Suprapubic skin (tissue), 4 donors: Measurements from ENCODE around the gene ADK. TPM values are rescaled to one million over a fixed set of nuclear protein-coding genes. Genes with fewer than 3 reads are reported as not detected.
"Not testable (repeated sequence)": the region's sequence is repeated elsewhere in the genome, so short reads cannot be mapped to it uniquely, and the experiment has no call there.

Experiments used
- DNase-seq, 2 donors: peaks; one replicate each; pipeline ENCODE4 v3.0.0-alpha.2; 2019; ENCODE audit warnings: low spot score in 2 of 2
- H3K27ac ChIP-seq: fragments of 200-600 bp; sonication (generic); one replicate; pipeline ENCODE4 v1.5.1; 2019
- H3K27me3 ChIP-seq: fragments of 200-600 bp; sonication (generic); one replicate; pipeline ENCODE4 v1.5.1; 2019
- H3K36me3 ChIP-seq: fragments of 200-600 bp; sonication (generic); one replicate; pipeline ENCODE4 v1.5.1; 2019
- H3K4me1 ChIP-seq: fragments of 200-600 bp; sonication (generic); one replicate; pipeline ENCODE4 v1.5.1; 2019
- H3K4me3 ChIP-seq: fragments of 200-600 bp; sonication (generic); one replicate; pipeline ENCODE4 v1.5.1; 2019; ENCODE audit warnings: mild to moderate bottlenecking
- H3K9me3 ChIP-seq: fragments of 200-600 bp; sonication (generic); one replicate; pipeline ENCODE4 v1.5.1; 2019
- CTCF ChIP-seq, 2 donors: fragments of 200-600 bp in 1 of 2; fragments of 450-650 bp in 1 of 2; sonication (generic) in 1 of 2; IDR thresholded peaks; one replicate each; pipeline ENCODE4 v1.5.1; 2016 to 2019; ENCODE audit warnings: antibody characterized with exemption in 2 of 2, mild to moderate bottlenecking in 1 of 2, moderate library complexity in 1 of 2
- EP300 ChIP-seq: sonication (generic); formaldehyde crosslinking; IDR thresholded peaks from one replicate; pipeline ENCODE4 v1.6.1; 2017; ENCODE audit warnings: antibody characterized with exemption
- POLR2A ChIP-seq, 2 donors: fragments of 450-650 bp; IDR thresholded peaks; one replicate each; pipeline ENCODE4 v1.6.1; 2017; ENCODE audit warnings: antibody characterized with exemption in 2 of 2, mild to moderate bottlenecking in 2 of 2, moderate library complexity in 2 of 2
- POLR2AphosphoS5 ChIP-seq, 3 donors: sonication (generic); formaldehyde crosslinking; IDR thresholded peaks; one replicate each; pipeline ENCODE4 v1.6.1; 2017; ENCODE audit warnings: antibody characterized with exemption in 3 of 3
- WGBS: methylation state at CpG from one replicate; pipeline ENCODE4 v1.1.5; 2018; 5-methylcytosine and 5-hydroxymethylcytosine counted together
- total RNA-seq, 4 donors: library from RNA; depleted of rRNA; stranded (reverse); fragments of >200 nt; gene quantifications; one replicate each; pipeline ENCODE4 v1.1.0, GENCODE V29; 2016

Gene ADK
- total RNA-seq, 4 donors from 2014 or later = 33.0 to 57.3 (median 48.0) TPM

DNA sequence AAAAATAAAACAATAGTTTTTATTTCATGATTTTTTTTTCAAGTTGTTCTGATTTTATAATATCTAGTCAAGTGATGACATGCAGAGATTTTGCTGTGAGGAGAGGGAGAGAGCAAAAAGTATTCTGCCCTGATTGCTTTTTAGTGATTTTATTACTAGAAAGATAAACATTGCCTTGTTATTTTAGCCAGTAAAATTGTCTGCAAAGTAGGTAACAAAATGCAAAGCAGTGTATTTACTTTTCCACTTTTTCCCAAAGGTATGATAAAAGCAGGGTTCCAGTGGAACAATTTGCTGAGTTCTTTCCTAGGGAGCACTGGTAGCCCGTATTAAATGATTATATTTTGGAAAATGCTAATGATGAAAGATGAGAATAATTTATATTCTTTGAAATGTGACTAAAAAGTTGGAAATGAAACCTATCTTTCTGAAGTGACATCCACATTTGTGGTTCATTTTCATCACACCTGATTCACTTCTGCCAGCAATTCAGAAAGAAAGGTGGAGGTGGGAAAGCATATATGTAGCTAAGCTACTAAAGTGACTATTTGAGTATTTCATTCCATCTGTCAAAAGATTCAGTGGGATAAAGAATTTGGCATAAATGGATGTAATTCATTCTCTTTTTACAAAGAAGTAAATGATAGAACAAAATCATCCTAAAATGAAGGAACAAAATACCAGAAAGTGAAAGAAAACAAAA is 300.3 kb downstream of the ADK start:
- TF ChIP-seq POLR2AphosphoS5 (IDR thresholded peaks at IDR 0.05) (no peak), EP300 (no peak), POLR2A (IDR thresholded peaks at IDR 0.05) (no peak), CTCF (IDR thresholded peaks at IDR 0.05) (no peak)
- H3K27ac ChIP-seq = no peak overlapping the region
- H3K27me3 ChIP-seq = no peaks in the 10 kb centered on the region
- H3K4me1 ChIP-seq = no peaks in the 10 kb centered on the region
- no peak overlapping the region for H3K4me3 ChIP-seq
- no peaks in the 10 kb centered on the region for H3K9me3 ChIP-seq
- 87% methylated on average over 1 of the region's 1 CpG for WGBS
- H3K36me3 ChIP-seq = no peaks in the 10 kb centered on the region
- DNase-seq = no peak

DNA sequence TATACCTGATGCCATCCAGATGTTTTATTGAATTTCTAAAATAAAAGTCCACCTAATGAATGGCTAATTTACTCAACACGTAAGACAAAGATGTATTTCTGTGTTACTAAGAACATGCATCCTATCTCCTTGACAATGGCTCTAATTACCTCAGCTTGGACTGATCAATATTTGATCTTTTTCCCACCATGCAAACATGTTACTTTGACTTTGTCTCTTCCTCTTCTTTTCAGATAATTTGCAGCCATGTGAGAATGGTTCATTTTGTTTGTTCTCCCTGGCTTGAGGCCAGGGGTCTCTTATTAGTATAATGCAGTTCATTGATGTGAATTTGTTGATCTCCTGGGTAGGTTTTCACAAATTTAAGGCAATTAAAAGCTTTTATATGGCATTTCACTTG is 302.1 kb downstream of the ADK start:
- no peaks in the 10 kb centered on the region for H3K27me3 ChIP-seq
- peaks cover 4% of the 10 kb centered on the region for H3K36me3 ChIP-seq
- H3K27ac ChIP-seq = no peak overlapping the region
- H3K4me1 ChIP-seq = no peaks in the 10 kb centered on the region
- TF ChIP-seq EP300 (no peak), POLR2AphosphoS5 (IDR thresholded peaks at IDR 0.05) (no peak), POLR2A (IDR thresholded peaks at IDR 0.05) (no peak), CTCF (IDR thresholded peaks at IDR 0.05) (no peak)
- no peaks in the 10 kb centered on the region for H3K9me3 ChIP-seq
- H3K4me3 ChIP-seq = no peak overlapping the region
- WGBS = 94% methylated on average over 1 of the region's 1 CpG
- no peak for DNase-seq

GRCh38 chr10:74457478-74457877 is 306.5 kb downstream of the ADK start:
- not testable (repeated sequence) for H3K9me3 ChIP-seq, H3K27ac ChIP-seq, DNase-seq, H3K4me3 ChIP-seq, H3K36me3 ChIP-seq, H3K4me1 ChIP-seq, H3K27me3 ChIP-seq
- 91% methylated on average over 1 of the region's 1 CpG for WGBS

DNA sequence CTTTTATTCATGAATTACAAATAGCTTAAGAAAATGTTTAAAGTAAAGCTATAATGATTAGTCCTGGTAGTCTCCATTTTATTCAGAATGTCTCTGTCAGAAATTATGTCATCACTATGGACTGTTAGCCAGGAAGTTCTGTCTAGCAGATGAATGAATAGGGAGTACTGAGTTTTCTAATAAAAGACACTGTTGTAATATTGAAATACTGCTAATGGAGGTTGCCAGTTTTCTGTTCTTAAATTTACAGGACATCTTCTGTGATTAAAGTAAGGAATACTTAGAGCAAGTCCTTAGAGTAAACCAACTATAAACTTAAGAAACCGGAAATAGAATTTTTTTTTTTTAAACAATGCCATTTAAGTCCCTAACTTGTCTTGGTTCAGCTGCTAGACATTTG is 309.8 kb downstream of the ADK start:
- Histone ChIP-seq H3K4me3 (no peak overlapping the region), H3K27ac (no peak overlapping the region), H3K36me3 (peaks cover 4% of the 10 kb centered on the region), H3K4me1 (peaks cover 5% of the 10 kb centered on the region), H3K9me3 (no peaks in the 10 kb centered on the region), H3K27me3 (no peaks in the 10 kb centered on the region)
- no peak for DNase-seq
- whole genome bisulfite sequencing = 47% methylated on average over 1 of the region's 1 CpG
- TF ChIP-seq EP300 (no peak), POLR2AphosphoS5 (IDR thresholded peaks at IDR 0.05) (no peak), POLR2A (IDR thresholded peaks at IDR 0.05) (no peak), CTCF (IDR thresholded peaks at IDR 0.05) (no peak)

DNA sequence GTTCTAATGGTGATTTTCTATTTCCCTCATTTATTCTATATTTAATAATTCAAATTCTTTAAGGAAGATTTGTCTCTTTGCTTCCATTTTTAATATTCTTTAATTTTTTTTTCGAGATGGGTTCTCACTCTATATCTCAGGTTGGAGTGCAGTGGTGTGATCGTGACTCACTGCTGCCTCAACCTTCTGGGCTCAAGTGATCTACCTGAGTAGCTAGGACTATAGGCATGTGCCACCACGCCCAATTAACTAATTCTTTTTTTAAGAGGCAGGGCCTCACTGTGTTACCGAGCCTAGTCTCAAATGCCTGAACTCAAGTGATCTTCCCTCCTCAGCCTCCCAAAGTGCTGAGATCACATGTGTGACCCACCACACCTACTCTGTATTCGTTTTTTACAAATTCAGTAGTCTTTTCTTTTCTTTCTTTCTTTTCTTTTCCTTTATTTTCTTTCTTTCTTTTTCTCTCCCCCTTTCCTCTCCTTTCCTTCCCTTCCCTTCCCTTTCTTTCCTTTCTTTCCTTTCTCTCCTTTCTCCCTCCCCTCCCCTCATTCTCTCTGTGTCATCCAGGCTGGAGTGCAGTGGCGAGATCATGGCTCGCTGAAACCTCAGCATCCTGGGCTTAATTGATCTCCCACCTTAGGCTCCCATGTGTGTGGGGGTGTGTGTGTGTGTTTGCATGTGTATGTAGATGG is 323.1 kb downstream of the ADK start:
- Histone ChIP-seq H3K36me3 (peaks cover 2% of the 10 kb centered on the region), H3K9me3 (no peaks in the 10 kb centered on the region), H3K27me3 (no peaks in the 10 kb centered on the region), H3K27ac (no peak overlapping the region), H3K4me1 (no peaks in the 10 kb centered on the region), H3K4me3 (no peak overlapping the region)
- TF ChIP-seq POLR2A (IDR thresholded peaks at IDR 0.05) = no peak
- TF ChIP-seq CTCF (IDR thresholded peaks at IDR 0.05) = no peak
- TF ChIP-seq EP300 = no peak
- no peak for TF ChIP-seq POLR2AphosphoS5 (IDR thresholded peaks at IDR 0.05)
- WGBS = 95% methylated on average over 7 of the region's 7 CpGs
- no peak for DNase-seq

DNA sequence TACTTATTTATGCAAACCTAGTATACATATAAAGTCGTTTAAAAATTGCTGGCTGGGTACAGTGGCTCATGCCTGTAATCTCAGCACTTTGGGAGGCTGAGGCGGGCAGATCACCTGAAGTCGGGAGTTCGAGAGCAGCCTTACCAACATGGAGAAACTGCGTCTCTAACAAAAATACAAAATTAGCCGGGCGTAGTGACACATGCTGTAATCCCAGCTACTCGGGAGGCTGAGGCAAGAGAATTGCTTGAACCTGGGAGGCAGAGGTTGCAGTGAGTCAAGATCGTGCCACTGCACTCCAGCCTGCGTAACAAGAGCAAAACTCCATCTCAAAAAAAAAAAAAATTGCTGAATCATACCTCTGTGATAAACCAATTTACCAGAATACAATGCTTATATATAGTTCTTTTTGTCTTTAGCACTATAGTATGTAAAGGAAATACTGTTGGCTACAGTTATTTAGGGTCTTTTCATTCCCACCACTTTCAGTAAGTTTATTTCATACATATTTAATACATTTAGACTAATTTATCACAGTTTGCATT is 325.2 kb downstream of the ADK start:
- not testable (repeated sequence) for H3K27ac ChIP-seq, DNase-seq, H3K36me3 ChIP-seq, H3K9me3 ChIP-seq, H3K27me3 ChIP-seq, H3K4me3 ChIP-seq, H3K4me1 ChIP-seq
- 92% methylated on average over 10 of the region's 10 CpGs for WGBS
